Caco-2 (cell line): ENCODE data around the gene KLK8. TPM values are rescaled to one million over a fixed set of nuclear protein-coding genes. Genes with fewer than 3 reads are reported as not detected.

ENCODE experiments used
- BruUV-seq: library from RNA; stranded (reverse); fragments of 400-500 nt; replicated peaks from 2 replicates; lab custom pipeline; 2021; lab: Mats Ljungman, UMichigan
- CTCF ChIA-PET: fragments of 300-600 bp; sonication (Branson Sonifier 250); formaldehyde crosslinking; loops from one replicate; lab custom pipeline; 2022; ENCODE audit warnings: antibody characterized with exemption; lab: Charles Lee
- POLR2A ChIA-PET: fragments of 300-600 bp; sonication (Branson Sonifier 250); formaldehyde crosslinking; loops from one replicate; lab custom pipeline; 2022; ENCODE audit warnings: antibody characterized with exemption; lab: Charles Lee
- DNase-seq, 2 experiments: peaks; one replicate each; pipeline versions ENCODE4 v3.0.0 to v3.0.0-alpha.2; 2020 to 2022
- H3K27me3 ChIP-seq: replicated peaks from 2 replicates; pipeline ENCODE4 v1.6.0; 2011; ENCODE audit warnings: low read length; ENCODE audit not compliant: control insufficient read depth, insufficient read depth
- H3K36me3 ChIP-seq: 2 replicates; pipeline ENCODE4 v1.5.1; 2011; ENCODE audit warnings: low read length; ENCODE audit not compliant: control insufficient read depth, insufficient read depth
- H3K4me1 ChIP-seq: fragments of 250-450 bp; sonication (Bioruptor Pico); 2 replicates; pipeline ENCODE4 v1.5.1; 2020; ENCODE audit warnings: mild to moderate bottlenecking
- H3K4me3 ChIP-seq: 2 replicates; pipeline ENCODE4 v1.5.1; 2011; ENCODE audit warnings: low read depth, mild to moderate bottlenecking, control low read depth, low read length
- H3K9me3 ChIP-seq: fragments of 250-450 bp; sonication (Bioruptor Pico); 2 replicates; pipeline ENCODE4 v1.5.1; 2020; ENCODE audit warnings: mild to moderate bottlenecking, moderate library complexity
- H3K27ac Mint-ChIP-seq: one replicate; pipeline ENCODE4 v1.8.0; 2022; ENCODE audit warnings: mixed read lengths; ENCODE audit not compliant: unreplicated experiment
- H3K27me3 Mint-ChIP-seq: one replicate; pipeline ENCODE4 v1.8.0; 2022; ENCODE audit warnings: mixed read lengths; ENCODE audit not compliant: insufficient read depth, unreplicated experiment
- H3K36me3 Mint-ChIP-seq: one replicate; pipeline ENCODE4 v1.8.0; 2022; ENCODE audit warnings: mild to moderate bottlenecking, mixed read lengths; ENCODE audit not compliant: insufficient read depth, unreplicated experiment
- H3K4me1 Mint-ChIP-seq: one replicate; pipeline ENCODE4 v1.8.0; 2022; ENCODE audit warnings: low read depth, mixed read lengths; ENCODE audit not compliant: unreplicated experiment
- H3K4me3 Mint-ChIP-seq: one replicate; pipeline ENCODE4 v1.8.0; 2022; ENCODE audit warnings: mild to moderate bottlenecking, moderate library complexity, mixed read lengths; ENCODE audit not compliant: unreplicated experiment
- H3K9me3 Mint-ChIP-seq: one replicate; pipeline ENCODE4 v1.8.0; 2022; ENCODE audit warnings: mixed read lengths; ENCODE audit not compliant: unreplicated experiment
- intact Hi-C: fragments of 100-400 bp; cut with micrococcal nuclease; formaldehyde crosslinking; loops from one replicate; pipeline ENCODE4 v1.10.0; 2022; ENCODE audit not compliant: unreplicated experiment
- total RNA-seq: library from RNA; stranded (reverse); gene quantifications from 2 replicates; pipeline ENCODE4 v1.2.3, GENCODE V29; 2022
- TF ChIP-seq, protein P1 (sequence below), 2 experiments: fragments of 200-600 bp in 1 of 2; IDR thresholded peaks; 1 replicate in 1 of 2; 2 replicates in 1 of 2; pipeline versions ENCODE4 v1.5.1 to v1.8.0; 2011 to 2022; ENCODE audit warnings: antibody characterized with exemption in 1 of 2, control low read depth in 1 of 2, inconsistent platforms in 1 of 2, low read depth in 1 of 2, low read length in 1 of 2, mild to moderate bottlenecking in 1 of 2, moderate library complexity in 1 of 2; ENCODE audit not compliant: insufficient read depth in 1 of 2, severe bottlenecking in 1 of 2, unreplicated experiment in 1 of 2

Gene KLK8
- total RNA-seq, 1 experiment from 2014 or later = 1.7 TPM

DNA sequence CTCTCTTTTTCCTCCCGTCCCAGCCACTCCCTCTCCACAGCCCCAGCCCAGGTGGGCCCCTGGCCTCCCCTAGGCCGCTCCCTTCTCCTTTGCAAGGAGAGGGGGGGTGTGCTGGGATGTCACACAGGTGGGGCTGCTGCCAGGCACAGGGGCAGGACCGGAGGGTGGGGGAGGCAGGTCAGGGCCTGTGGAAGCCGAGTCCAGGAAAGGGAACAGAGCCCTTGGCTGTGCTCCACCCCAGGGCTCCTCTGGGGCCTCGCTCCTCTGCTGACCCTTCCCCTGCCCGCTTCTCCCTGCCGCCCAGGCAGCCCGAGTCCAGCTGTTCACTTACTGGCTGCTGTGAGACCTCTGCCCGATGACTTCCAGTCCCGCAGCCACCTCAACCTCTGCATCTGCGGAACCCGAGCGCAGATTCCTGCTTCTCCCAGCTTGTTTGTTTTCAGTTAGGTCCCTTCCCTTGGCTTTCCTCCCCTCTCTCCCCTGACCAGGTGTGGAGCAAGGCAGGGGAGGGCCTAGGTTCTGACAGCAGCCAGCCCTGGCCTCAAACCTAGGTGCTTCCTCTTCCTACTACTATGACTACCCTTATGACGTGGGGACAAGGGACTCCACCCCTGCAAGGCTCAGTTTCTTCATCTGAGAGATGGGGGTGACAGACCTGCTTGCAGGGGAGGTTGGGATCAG, 25.9 kb upstream of the KLK8 start:
- Mint-ChIP-seq H3K27ac (no peak overlapping the region), H3K27me3 (peaks cover 15% of the 10 kb centered on the region), H3K9me3 (no peaks in the 10 kb centered on the region), H3K4me1 (no peaks in the 10 kb centered on the region), H3K4me3 (no peak overlapping the region), H3K36me3 (no peaks in the 10 kb centered on the region)
- POLR2A ChIA-PET = no interaction called here
- CTCF ChIA-PET = no interaction called here
- intact Hi-C loops = no loop called here
- Histone ChIP-seq H3K27me3 (no peaks in the 10 kb centered on the region; the same call in 1 of the 2 replicates), H3K9me3 (no peaks in the 10 kb centered on the region), H3K4me3 (no peak overlapping the region), H3K36me3 (no peaks in the 10 kb centered on the region), H3K4me1 (no peaks in the 10 kb centered on the region)
- BruUV-seq = no TSS peak
- no peak for DNase-seq
- TF ChIP-seq, protein P1, sequence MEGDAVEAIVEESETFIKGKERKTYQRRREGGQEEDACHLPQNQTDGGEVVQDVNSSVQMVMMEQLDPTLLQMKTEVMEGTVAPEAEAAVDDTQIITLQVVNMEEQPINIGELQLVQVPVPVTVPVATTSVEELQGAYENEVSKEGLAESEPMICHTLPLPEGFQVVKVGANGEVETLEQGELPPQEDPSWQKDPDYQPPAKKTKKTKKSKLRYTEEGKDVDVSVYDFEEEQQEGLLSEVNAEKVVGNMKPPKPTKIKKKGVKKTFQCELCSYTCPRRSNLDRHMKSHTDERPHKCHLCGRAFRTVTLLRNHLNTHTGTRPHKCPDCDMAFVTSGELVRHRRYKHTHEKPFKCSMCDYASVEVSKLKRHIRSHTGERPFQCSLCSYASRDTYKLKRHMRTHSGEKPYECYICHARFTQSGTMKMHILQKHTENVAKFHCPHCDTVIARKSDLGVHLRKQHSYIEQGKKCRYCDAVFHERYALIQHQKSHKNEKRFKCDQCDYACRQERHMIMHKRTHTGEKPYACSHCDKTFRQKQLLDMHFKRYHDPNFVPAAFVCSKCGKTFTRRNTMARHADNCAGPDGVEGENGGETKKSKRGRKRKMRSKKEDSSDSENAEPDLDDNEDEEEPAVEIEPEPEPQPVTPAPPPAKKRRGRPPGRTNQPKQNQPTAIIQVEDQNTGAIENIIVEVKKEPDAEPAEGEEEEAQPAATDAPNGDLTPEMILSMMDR (IDR thresholded peaks at IDR 0.05; ENCODE audit: insufficient read depth in 1 of 2, low read depth in 1 of 2, low read length in 1 of 2, severe bottlenecking in 1 of 2, unreplicated experiment in 1 of 2) = no peak

DNA sequence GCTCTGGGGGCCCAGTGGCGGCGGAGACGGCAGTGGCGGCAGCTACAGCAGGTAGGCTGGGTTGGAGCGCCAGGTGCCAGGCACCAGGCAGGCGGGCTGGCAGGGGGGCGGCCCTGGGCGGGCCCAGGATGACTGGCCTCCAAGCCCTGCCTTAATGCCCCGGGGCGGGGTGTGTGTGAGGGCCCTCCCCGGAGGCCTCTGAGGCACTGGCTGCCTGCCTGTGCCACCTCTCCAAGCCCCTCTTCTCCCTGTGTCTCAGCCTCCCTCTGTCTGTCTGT, 25.1 kb upstream of the KLK8 start, which contains the start of gene KLK11:
Gene KLK11, minus strand, starts transcription at position 63 of the 278 bp plus-strand sequence. CDS start 985 bp downstream, outside the sequence.
- no peak within 1 kb of the TSS for H3K4me3 ChIP-seq
- DNase-seq = no peak
- Mint-ChIP-seq H3K27me3 (peaks cover 12% of the 10 kb centered on the region), H3K9me3 (no peaks in the 10 kb centered on the region), H3K27ac (no peak within 1 kb of the TSS), H3K4me3 (no peak within 1 kb of the TSS), H3K36me3 (no peaks in the 10 kb centered on the region), H3K4me1 (no peaks in the 10 kb centered on the region)
- H3K36me3 ChIP-seq = no peaks in the 10 kb centered on the region
- no TSS peak for BruUV-seq
- POLR2A ChIA-PET = no interaction called here
- H3K9me3 ChIP-seq = no peaks in the 10 kb centered on the region
- no peaks in the 10 kb centered on the region; the same call in 1 of the 2 replicates for H3K27me3 ChIP-seq
- CTCF ChIA-PET = no interaction called here
- no peaks in the 10 kb centered on the region for H3K4me1 ChIP-seq
- TF ChIP-seq, protein P1 (IDR thresholded peaks at IDR 0.05; ENCODE audit: insufficient read depth in 1 of 2, low read depth in 1 of 2, low read length in 1 of 2, severe bottlenecking in 1 of 2, unreplicated experiment in 1 of 2) = no peak
- intact Hi-C loops = no loop called here

DNA sequence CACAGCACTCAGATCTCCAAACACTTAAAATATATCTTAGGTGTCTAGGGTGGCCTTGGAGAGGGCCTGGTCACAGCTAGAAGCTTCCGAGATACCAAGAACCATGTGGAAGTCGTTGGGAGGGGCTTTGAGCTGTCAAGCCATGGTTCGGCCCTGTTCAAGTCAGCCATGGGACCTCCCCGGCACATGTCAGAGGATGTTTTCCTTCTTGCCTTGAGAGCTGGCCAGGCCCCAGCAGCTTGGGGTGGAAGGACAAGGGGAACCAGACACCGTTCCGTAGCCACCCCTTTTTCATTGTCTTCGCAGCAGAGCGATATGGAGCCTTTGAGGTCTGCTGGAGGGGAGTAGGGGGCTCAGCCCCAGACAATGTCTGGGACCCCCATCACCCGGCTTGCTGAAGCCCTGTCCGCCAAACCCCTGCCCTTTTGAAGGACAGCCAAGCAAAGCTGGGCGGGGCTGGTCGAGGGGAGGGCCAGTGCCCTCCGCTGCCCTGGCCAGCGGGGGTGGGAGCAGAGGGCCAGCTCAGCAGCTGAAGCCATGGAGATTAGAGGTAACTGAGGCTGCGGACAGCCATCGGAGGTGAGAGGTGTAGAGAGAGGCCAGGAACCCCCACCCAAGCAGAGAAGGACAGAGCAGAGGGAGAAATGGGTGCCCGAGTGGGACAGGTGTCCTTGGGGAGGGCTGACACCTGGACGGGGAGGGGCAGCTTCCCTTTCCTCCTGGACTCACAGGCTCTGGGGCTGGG, 24.6 kb upstream of the KLK8 start:
- intact Hi-C loops = no loop called here
- TF ChIP-seq, protein P1 (IDR thresholded peaks at IDR 0.05; ENCODE audit: insufficient read depth in 1 of 2, low read depth in 1 of 2, low read length in 1 of 2, severe bottlenecking in 1 of 2, unreplicated experiment in 1 of 2) = no peak
- Histone ChIP-seq H3K4me3 (no peak overlapping the region), H3K36me3 (no peaks in the 10 kb centered on the region), H3K27me3 (no peaks in the 10 kb centered on the region; the same call in 1 of the 2 replicates), H3K9me3 (no peaks in the 10 kb centered on the region), H3K4me1 (no peaks in the 10 kb centered on the region)
- Mint-ChIP-seq H3K27me3 (peaks cover 12% of the 10 kb centered on the region), H3K4me1 (no peaks in the 10 kb centered on the region), H3K36me3 (no peaks in the 10 kb centered on the region), H3K4me3 (no peak overlapping the region), H3K9me3 (no peaks in the 10 kb centered on the region), H3K27ac (no peak overlapping the region)
- CTCF ChIA-PET = no interaction called here
- no peak for DNase-seq
- POLR2A ChIA-PET = no interaction called here
- BruUV-seq = no TSS peak
